Upper lobe of right lung (tissue), 1 donor: ENCODE data around the gene SAP25. TPM values are rescaled to one million over a fixed set of nuclear protein-coding genes. Genes with fewer than 3 reads are reported as not detected.

Source experiments
- ATAC-seq: fragments of 200-7000 bp; cut with Tn5 transposase; one replicate; pipeline ENCODE4 v1.9.1; 2020; ENCODE audit warnings: mild to moderate bottlenecking, moderate library complexity
- DNase-seq: peaks from one replicate; pipeline ENCODE4 v3.0.0-alpha.2; 2020
- H3K27ac ChIP-seq: fragments of 200-600 bp; one replicate; pipeline ENCODE4 v1.8.0; 2022
- H3K27me3 ChIP-seq: fragments of 200-600 bp; one replicate; pipeline ENCODE4 v1.8.0; 2022; ENCODE audit warnings: mild to moderate bottlenecking
- H3K36me3 ChIP-seq: fragments of 200-600 bp; one replicate; pipeline ENCODE4 v1.8.0; 2022
- H3K4me1 ChIP-seq: fragments of 200-600 bp; one replicate; pipeline ENCODE4 v1.8.0; 2022
- H3K4me3 ChIP-seq: fragments of 200-600 bp; one replicate; pipeline ENCODE4 v1.8.0; 2022; ENCODE audit warnings: mild to moderate bottlenecking
- H3K9me3 ChIP-seq: fragments of 200-600 bp; one replicate; pipeline ENCODE4 v1.8.0; 2022
- intact Hi-C: fragments of 100-400 bp; cut with DNase I; formaldehyde crosslinking; loops from one replicate; pipeline ENCODE4 v1.11.0; 2022
- long read RNA-seq: library from polyadenylated mRNA; unstranded; transcript quantifications from one replicate; pipeline ENCODE4 v2.0.0, GENCODE V29; 2021
- total RNA-seq: library from RNA; stranded (reverse); fragmentation: NEBNext Ultra II Directional; extraction: Animal tissue kit (Norgen Biotek cat#: 25700); gene quantifications from one replicate; pipeline ENCODE4 v1.2.1, GENCODE V29; 2021
- TF ChIP-seq, protein P1 (sequence below): fragments of 200-600 bp; IDR thresholded peaks from one replicate; pipeline ENCODE4 v1.8.0; 2022; ENCODE audit warnings: antibody characterized with exemption
- donor health status: DM: no; HTN: yes; CAD: no; lungs with severe emphysema.

Gene SAP25
- 6.4 TPM for total RNA-seq
- long read RNA-seq, partial matches to known transcripts: 0 of 1 reads
- long read RNA-seq, other reads (novel, unspliced or antisense): 0 of 1 reads

- H3K4me3 ChIP-seq: no peak within 1 kb of the TSS
- H3K9me3 ChIP-seq: no peaks in the 10 kb centered on the region
- TF ChIP-seq, protein P1, sequence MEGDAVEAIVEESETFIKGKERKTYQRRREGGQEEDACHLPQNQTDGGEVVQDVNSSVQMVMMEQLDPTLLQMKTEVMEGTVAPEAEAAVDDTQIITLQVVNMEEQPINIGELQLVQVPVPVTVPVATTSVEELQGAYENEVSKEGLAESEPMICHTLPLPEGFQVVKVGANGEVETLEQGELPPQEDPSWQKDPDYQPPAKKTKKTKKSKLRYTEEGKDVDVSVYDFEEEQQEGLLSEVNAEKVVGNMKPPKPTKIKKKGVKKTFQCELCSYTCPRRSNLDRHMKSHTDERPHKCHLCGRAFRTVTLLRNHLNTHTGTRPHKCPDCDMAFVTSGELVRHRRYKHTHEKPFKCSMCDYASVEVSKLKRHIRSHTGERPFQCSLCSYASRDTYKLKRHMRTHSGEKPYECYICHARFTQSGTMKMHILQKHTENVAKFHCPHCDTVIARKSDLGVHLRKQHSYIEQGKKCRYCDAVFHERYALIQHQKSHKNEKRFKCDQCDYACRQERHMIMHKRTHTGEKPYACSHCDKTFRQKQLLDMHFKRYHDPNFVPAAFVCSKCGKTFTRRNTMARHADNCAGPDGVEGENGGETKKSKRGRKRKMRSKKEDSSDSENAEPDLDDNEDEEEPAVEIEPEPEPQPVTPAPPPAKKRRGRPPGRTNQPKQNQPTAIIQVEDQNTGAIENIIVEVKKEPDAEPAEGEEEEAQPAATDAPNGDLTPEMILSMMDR: no peak
- DNase-seq (peak; percentile 55), ATAC-seq (no peak)
- H3K36me3 ChIP-seq: peaks cover 50% of the 10 kb centered on the region
- H3K4me1 ChIP-seq: peaks cover 17% of the 10 kb centered on the region
- H3K27ac ChIP-seq: no peak within 1 kb of the TSS
- H3K27me3 ChIP-seq: no peaks in the 10 kb centered on the region
- intact Hi-C loops: no loop called here
Observed at GRCh38 chr7:100573691-100574361, at the start of gene SAP25. Gene SAP25, minus strand, starts transcription at chr7:100573900. Its CDS starts 158 bp downstream, at chr7:100573742.

GRCh38 chr7:100621554-100621953 is 47.9 kb upstream of the SAP25 start:
- no peaks in the 10 kb centered on the region for H3K36me3 ChIP-seq
- peaks cover 4% of the 10 kb centered on the region for H3K4me1 ChIP-seq
- no peak for DNase-seq
- no peaks in the 10 kb centered on the region for H3K9me3 ChIP-seq
- H3K27ac ChIP-seq: no peak overlapping the region
- no peaks in the 10 kb centered on the region for H3K27me3 ChIP-seq
- TF ChIP-seq, protein P1: no peak
- intact Hi-C loops: no loop called here
- ATAC-seq: no peak
- H3K4me3 ChIP-seq: no peak overlapping the region

- Histone ChIP-seq H3K36me3 (no peaks in the 10 kb centered on the region), H3K27ac (no peak overlapping the region), H3K4me3 (no peak overlapping the region), H3K4me1 (no peaks in the 10 kb centered on the region), H3K9me3 (no peaks in the 10 kb centered on the region), H3K27me3 (no peaks in the 10 kb centered on the region)
- TF ChIP-seq, protein P1: no peak
- ATAC-seq (no peak), DNase-seq (no peak)
- intact Hi-C loops: no loop called here
Observed at GRCh38 chr7:100620804-100621203, 47.1 kb upstream of the SAP25 start.

DNA sequence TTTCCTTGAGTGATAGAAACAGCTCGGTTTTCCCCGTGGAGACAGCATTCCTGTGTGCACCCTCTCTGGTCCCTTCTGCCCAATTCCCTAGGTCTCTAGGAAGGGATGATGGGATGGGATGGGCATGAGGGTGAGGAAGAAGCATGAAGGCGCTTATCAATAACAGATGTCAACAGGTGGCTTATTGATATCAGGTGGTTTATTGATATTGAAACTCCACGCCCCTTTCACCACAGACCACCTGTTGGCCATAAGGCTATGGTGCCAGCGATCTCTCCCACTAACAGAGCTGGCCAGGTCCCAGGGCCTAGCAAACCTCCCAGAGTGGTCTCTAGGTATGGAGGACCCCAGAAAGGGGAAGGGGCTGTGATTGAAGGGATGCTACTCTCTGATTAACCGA is 46.5 kb upstream of the SAP25 start:
- intact Hi-C loops: no loop called here
- Histone ChIP-seq H3K27ac (no peak overlapping the region), H3K27me3 (no peaks in the 10 kb centered on the region), H3K9me3 (no peaks in the 10 kb centered on the region), H3K36me3 (no peaks in the 10 kb centered on the region), H3K4me3 (no peak overlapping the region), H3K4me1 (no peaks in the 10 kb centered on the region)
- no peak for DNase-seq
- TF ChIP-seq, protein P1: no peak
- ATAC-seq: no peak

- peaks cover 13% of the 10 kb centered on the region for H3K4me1 ChIP-seq
- intact Hi-C loops: loop anchor here (10.0 kb wide), 1 partner anchor 70 kb away; no protein-coding TSS in a partner anchor
- TF ChIP-seq, protein P1: no peak
- ATAC-seq (no peak), DNase-seq (no peak)
- no peaks in the 10 kb centered on the region for H3K27me3 ChIP-seq
- no peak overlapping the region for H3K27ac ChIP-seq
- H3K4me3 ChIP-seq: no peak overlapping the region
- no peaks in the 10 kb centered on the region for H3K36me3 ChIP-seq
- H3K9me3 ChIP-seq: no peaks in the 10 kb centered on the region
Observed at GRCh38 chr7:100614308-100614861, 40.7 kb upstream of the SAP25 start.
